ENCODE data around the gene NPW. TPM values are rescaled to one million over a fixed set of nuclear protein-coding genes. Genes with fewer than 3 reads are reported as not detected.
"Not testable (repeated sequence)": the region's sequence is repeated elsewhere in the genome, so short reads cannot be mapped to it uniquely, and the experiment has no call there.

NPW gene
- total and polyA plus RNA-seq, 12 donors: 0.50 to 3.9 (median 1.2) TPM; not detected in 6

GRCh38 chr16:2033057-2033908 lies 13.7 kb downstream of the NPW start:
- TF ChIP-seq CTCF (IDR thresholded peaks at IDR 0.05): no peak
- TF ChIP-seq POLR2A (IDR thresholded peaks at IDR 0.05): no peak
- WGBS, 4 donors: 4 to 11% (median 9%) methylated on average over 6 to 37 of the region's 37 CpGs
- intact Hi-C loops (cut with DNase I): no loop called here
- Histone ChIP-seq H3K27ac (peak overlapping the region; percentile 24 to 93 (median 77)), H3K4me1 (replicated peaks in 1 of 2) (peaks cover 9 to 48% of the 10 kb centered on the region in 2 donors), H3K4me3 (peak overlapping the region in 2 of 4 donors; percentile 15 to 53), H3K27me3 (no peaks in the 10 kb centered on the region), H3K36me3 (replicated peaks in 1 of 2) (no peaks in the 10 kb centered on the region), H3K9me3 (replicated peaks in 1 of 3) (no peaks in the 10 kb centered on the region)
- DNase-seq: peak; percentile 70 to 90 (median 77)

GRCh38 chr16:2033909-2034695 lies 14.5 kb downstream of the NPW start:
- WGBS, 4 donors: 30 to 80% (median 50%) methylated on average over 8 to 14 of the region's 32 CpGs
- H3K36me3 ChIP-seq (replicated peaks in 1 of 2); H3K27me3 ChIP-seq; H3K9me3 ChIP-seq (replicated peaks in 1 of 3); intact Hi-C loops (cut with DNase I); DNase-seq: not testable (repeated sequence)
- peak overlapping the region; percentile 24 to 93 (median 77) for H3K27ac ChIP-seq
- peak overlapping the region in 2 of 4 donors; percentile 15 to 53 for H3K4me3 ChIP-seq
- H3K4me1 ChIP-seq (replicated peaks in 1 of 2): peaks cover 9 to 55% of the 10 kb centered on the region in 2 donors

GRCh38 chr16:2034696-2035430 lies 15.3 kb downstream of the NPW start:
- no peak for DNase-seq
- peaks cover 9 to 63% of the 10 kb centered on the region in 2 donors for H3K4me1 ChIP-seq (replicated peaks in 1 of 2)
- H3K36me3 ChIP-seq (replicated peaks in 1 of 2): no peaks in the 10 kb centered on the region

More at GRCh38 chr16:2034696-2035430, 15.3 kb downstream of the NPW start:
- Histone ChIP-seq H3K9me3 (replicated peaks in 1 of 3) (no peaks in the 10 kb centered on the region), H3K27ac (peak overlapping the region in 3 of 5 donors; percentile 37 to 90 (median 74)), H3K4me3 (no peak overlapping the region), H3K27me3 (no peaks in the 10 kb centered on the region)
- intact Hi-C loops (cut with DNase I): no loop called here
- TF ChIP-seq CTCF (IDR thresholded peaks at IDR 0.05): no peak
- TF ChIP-seq POLR2A (IDR thresholded peaks at IDR 0.05): no peak
- WGBS, 4 donors: 57 to 78% (median 63%) methylated on average over 11 to 16 of the region's 17 CpGs

Data from adrenal gland (tissue), 12 donors.